HUES64 (cell line): ENCODE data around the gene STAT4. TPM values are rescaled to one million over a fixed set of nuclear protein-coding genes. Genes with fewer than 3 reads are reported as not detected.

ENCODE experiments used
- H3K27ac ChIP-seq: 2 replicates; pipeline ENCODE4 v1.7.0; 2013; ENCODE audit warnings: low read depth, low read length, inconsistent platforms
- H3K27me3 ChIP-seq: 2 replicates; pipeline ENCODE4 v1.6.1; 2013; ENCODE audit warnings: mild to moderate bottlenecking, low read length; ENCODE audit not compliant: insufficient read depth
- H3K36me3 ChIP-seq: 2 replicates; pipeline ENCODE4 v1.6.1; 2013; ENCODE audit warnings: mild to moderate bottlenecking, low read length; ENCODE audit not compliant: insufficient read depth
- H3K4me1 ChIP-seq: 2 replicates; pipeline ENCODE4 v1.6.1; 2013; ENCODE audit warnings: mild to moderate bottlenecking, low read length, moderate library complexity; ENCODE audit not compliant: insufficient read depth
- H3K4me3 ChIP-seq: 2 replicates; pipeline ENCODE4 v1.5.1; 2013; ENCODE audit warnings: mild to moderate bottlenecking, low read length, moderate library complexity
- H3K9ac ChIP-seq: 2 replicates; pipeline ENCODE4 v1.6.1; 2013; ENCODE audit warnings: mild to moderate bottlenecking, low read depth, low read length
- H3K9me3 ChIP-seq: 2 replicates; pipeline ENCODE4 v1.6.1; 2013; ENCODE audit warnings: low read depth, low read length; ENCODE audit not compliant: insufficient read depth
- WGBS: fragments of 150-250, 120-280 bp; methylation state at CpG from one replicate; pipeline ENCODE4 v1.1.7; 2013; ENCODE audit warnings: missing lambda C conversion rate; 5-methylcytosine and 5-hydroxymethylcytosine counted together
- polyA plus RNA-seq, 2 experiments: library from polyadenylated mRNA; stranded (reverse); fragments of 50-300 nt; gene quantifications; one replicate each; pipeline ENCODE4 v1.2.3, GENCODE V29; 2013

Gene STAT4, protein sequence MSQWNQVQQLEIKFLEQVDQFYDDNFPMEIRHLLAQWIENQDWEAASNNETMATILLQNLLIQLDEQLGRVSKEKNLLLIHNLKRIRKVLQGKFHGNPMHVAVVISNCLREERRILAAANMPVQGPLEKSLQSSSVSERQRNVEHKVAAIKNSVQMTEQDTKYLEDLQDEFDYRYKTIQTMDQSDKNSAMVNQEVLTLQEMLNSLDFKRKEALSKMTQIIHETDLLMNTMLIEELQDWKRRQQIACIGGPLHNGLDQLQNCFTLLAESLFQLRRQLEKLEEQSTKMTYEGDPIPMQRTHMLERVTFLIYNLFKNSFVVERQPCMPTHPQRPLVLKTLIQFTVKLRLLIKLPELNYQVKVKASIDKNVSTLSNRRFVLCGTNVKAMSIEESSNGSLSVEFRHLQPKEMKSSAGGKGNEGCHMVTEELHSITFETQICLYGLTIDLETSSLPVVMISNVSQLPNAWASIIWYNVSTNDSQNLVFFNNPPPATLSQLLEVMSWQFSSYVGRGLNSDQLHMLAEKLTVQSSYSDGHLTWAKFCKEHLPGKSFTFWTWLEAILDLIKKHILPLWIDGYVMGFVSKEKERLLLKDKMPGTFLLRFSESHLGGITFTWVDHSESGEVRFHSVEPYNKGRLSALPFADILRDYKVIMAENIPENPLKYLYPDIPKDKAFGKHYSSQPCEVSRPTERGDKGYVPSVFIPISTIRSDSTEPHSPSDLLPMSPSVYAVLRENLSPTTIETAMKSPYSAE
- 0.35 TPM for polyA plus RNA-seq (2013, experiment 1 of 2)
- 0.82 TPM for polyA plus RNA-seq (2013, experiment 2 of 2)

DNA sequence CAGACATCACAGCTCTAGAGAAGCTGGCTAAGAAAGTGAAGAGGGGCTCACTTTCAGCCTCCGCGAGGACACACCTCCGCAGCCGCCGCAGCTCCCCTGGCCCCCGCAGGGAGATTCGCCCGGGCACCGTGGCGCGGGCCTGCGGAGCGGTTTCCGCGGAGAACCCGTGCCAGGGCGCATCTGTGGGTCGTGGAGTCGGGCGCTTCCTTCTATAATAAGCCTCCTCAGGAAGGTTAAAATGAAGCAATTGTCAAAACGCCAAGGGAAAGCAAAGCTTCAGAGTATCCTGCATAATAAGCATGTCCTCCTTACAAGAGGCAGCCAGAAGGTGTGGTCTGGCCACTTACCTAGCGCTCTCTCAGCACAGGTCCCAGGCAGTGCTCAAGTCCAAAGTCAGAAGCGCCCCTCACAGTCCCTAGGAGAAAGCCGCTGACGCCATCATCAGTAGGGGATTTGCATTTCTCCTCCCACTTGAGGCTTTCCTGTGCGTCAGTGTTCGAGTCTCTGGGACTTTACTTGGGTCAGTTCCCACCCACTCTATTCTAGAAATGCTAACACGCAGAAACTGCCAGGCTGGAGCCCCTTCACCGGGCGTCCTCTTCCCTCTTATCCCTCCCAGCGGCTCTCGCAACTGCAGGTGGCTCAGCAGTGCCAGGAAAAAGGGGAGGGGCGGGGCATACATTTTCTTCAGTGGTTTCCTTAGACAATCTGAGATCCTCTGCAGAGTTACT, at the start of gene STAT4:
Gene STAT4 (minus strand): TSS at position 395 of the 731 bp plus-strand sequence. CDS start 2,791 bp downstream, outside the sequence.
- Histone ChIP-seq H3K4me1 (peaks cover 4% of the 10 kb centered on the region; the same call in 1 of the 2 replicates), H3K9me3 (no peaks in the 10 kb centered on the region), H3K9ac (no peak within 1 kb of the TSS; the same call in 1 of the 2 replicates), H3K36me3 (no peaks in the 10 kb centered on the region), H3K27ac (no peak within 1 kb of the TSS), H3K4me3 (peak within 1 kb of the TSS; percentile 55), H3K27me3 (peaks cover 36% of the 10 kb centered on the region)
- 1% methylated on average over 33 of the region's 33 CpGs for WGBS

DNA sequence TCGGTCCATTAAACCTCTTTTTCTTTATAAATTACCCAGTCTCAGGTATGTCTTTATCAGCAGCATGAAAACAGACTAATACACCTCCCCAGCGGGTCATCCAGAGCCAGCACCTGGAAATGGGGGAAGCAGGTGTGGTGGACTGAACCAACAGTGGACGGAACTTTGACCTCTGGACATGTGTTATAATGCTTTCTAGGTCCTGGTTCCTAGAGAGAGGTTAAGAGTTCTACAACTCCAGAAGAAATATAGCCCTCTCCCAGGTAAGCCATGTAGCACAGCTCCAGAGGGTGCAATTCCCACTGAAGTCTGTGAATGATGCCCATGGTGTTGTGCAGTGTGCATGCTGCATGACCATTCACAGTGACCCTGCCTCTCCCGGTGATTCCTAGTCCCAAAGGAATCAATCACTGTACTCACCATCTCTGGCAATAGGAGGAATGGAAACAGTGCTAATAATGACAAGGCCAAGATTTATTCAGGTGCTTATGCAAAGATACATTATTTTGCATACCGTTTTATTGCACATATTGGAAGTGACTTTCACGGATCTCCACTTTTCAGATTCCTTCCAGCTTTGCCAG, 49.2 kb upstream of the STAT4 start:
- H3K36me3 ChIP-seq, result no peaks in the 10 kb centered on the region
- no peaks in the 10 kb centered on the region for H3K27me3 ChIP-seq
- no peaks in the 10 kb centered on the region for H3K4me1 ChIP-seq
- H3K9me3 ChIP-seq, result no peaks in the 10 kb centered on the region
- no peak overlapping the region for H3K9ac ChIP-seq
- no peak overlapping the region for H3K27ac ChIP-seq
- no peak overlapping the region for H3K4me3 ChIP-seq
- WGBS, result 92% methylated on average over 6 of the region's 6 CpGs

DNA sequence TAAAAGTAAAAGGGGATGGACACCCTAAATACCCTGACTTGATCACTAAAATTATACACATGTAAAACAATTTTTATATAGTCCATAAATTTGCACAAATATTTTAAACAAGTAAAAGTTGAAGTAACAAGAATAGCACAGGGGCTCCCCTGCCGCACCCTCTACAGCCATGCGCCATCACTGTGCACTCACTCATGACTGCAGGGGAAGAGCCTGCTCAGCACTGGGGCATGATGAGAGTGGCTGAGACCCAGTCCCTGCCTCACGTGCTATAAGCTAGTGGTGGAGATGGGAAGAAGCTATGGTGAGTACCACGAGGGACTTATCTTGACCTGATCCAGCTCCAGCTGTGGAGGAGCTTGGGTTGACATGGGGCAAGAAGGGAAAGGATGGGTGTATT, 47.5 kb upstream of the STAT4 start:
- Histone ChIP-seq H3K4me1 (no peaks in the 10 kb centered on the region), H3K27me3 (no peaks in the 10 kb centered on the region), H3K9ac (no peak overlapping the region), H3K27ac (no peak overlapping the region), H3K4me3 (no peak overlapping the region), H3K9me3 (no peaks in the 10 kb centered on the region), H3K36me3 (no peaks in the 10 kb centered on the region)
- 90% methylated on average over 4 of the region's 4 CpGs for WGBS

DNA sequence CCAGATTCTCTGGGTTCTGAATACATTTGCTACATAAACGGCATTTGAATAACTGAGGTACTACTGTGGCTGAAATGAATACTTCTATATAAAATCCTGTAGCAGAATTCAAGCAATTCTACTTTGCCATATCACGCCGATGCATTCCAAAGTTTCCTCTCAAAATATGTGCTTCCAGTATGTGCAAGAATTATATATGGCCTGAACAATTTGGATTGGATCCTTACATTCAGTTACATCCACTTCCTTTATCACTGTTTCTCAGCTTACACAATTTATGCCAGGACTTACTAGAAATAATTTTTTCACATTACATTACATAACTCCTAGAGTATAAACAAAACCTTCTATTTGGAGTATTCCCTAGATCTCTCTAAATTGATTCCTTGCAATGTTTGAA, 46.3 kb upstream of the STAT4 start:
- H3K27me3 ChIP-seq, result no peaks in the 10 kb centered on the region
- 90% methylated on average over 3 of the region's 3 CpGs for WGBS
- H3K27ac ChIP-seq, result no peak overlapping the region
- no peak overlapping the region for H3K4me3 ChIP-seq
- no peaks in the 10 kb centered on the region for H3K4me1 ChIP-seq
- H3K36me3 ChIP-seq, result no peaks in the 10 kb centered on the region
- H3K9ac ChIP-seq, result no peak overlapping the region
- H3K9me3 ChIP-seq, result no peaks in the 10 kb centered on the region

DNA sequence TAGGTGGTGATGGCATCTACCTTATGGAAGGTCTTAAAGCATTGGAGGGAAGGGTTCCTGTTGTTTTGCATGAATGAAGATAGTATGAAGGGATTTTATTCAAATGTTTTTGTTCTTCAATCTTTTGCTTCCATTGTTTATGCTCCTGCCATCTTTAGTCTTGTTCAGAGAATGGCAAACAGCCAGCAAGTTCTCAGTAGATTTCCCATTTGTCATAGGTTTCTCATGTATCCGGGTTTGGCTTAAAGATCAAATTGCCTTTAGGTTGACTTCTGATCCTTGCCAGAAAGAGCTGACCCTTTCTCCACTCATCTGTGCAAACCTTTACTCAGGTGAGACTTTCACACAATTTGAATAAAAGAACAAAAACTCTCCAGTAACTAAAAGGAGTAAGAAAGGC, 44.2 kb upstream of the STAT4 start:
- H3K9ac ChIP-seq, result no peak overlapping the region
- no peak overlapping the region for H3K4me3 ChIP-seq
- no peaks in the 10 kb centered on the region for H3K27me3 ChIP-seq
- no peaks in the 10 kb centered on the region for H3K36me3 ChIP-seq
- no peaks in the 10 kb centered on the region for H3K4me1 ChIP-seq
- H3K9me3 ChIP-seq, result no peaks in the 10 kb centered on the region
- H3K27ac ChIP-seq, result no peak overlapping the region
- WGBS, result 98% methylated on average over 1 of the region's 1 CpG

DNA sequence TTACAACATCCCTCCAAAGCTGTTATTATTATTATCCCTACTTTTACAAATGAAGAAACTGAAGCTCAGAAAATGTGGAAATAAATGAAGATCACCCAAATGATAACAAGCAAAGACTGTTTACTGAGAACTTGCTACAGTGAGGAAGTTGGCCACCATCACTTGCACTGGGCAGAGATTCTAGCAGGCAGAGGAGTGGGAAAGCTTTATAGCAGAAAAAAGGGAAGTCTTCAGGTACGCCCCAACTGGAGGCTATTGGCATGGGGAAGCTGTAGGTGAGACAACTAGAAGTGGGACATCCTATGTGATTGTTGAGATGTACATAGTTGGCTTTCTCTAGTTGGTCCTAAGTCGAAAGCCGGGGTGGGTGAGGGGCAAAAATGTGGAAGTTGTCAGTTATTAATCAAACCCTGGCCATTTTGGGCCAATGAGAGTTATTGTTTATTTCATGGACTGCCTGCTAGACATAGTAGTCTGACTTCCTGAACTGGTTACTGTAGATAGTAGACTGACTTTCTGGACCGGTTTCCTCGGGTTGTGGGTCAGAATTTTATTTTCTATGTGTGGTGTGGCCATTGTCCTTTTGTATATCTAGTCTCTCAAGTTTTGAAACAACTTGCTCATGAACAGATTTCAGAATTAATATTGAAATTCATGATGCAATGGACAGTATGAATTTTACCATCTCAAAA, 40.2 kb upstream of the STAT4 start:
- H3K4me3 ChIP-seq, result no peak overlapping the region
- H3K27ac ChIP-seq, result no peak overlapping the region
- H3K27me3 ChIP-seq, result no peaks in the 10 kb centered on the region
- no peak overlapping the region for H3K9ac ChIP-seq
- no peaks in the 10 kb centered on the region for H3K4me1 ChIP-seq
- H3K36me3 ChIP-seq, result no peaks in the 10 kb centered on the region
- WGBS, result 93% methylated on average over 5 of the region's 5 CpGs
- no peaks in the 10 kb centered on the region for H3K9me3 ChIP-seq

DNA sequence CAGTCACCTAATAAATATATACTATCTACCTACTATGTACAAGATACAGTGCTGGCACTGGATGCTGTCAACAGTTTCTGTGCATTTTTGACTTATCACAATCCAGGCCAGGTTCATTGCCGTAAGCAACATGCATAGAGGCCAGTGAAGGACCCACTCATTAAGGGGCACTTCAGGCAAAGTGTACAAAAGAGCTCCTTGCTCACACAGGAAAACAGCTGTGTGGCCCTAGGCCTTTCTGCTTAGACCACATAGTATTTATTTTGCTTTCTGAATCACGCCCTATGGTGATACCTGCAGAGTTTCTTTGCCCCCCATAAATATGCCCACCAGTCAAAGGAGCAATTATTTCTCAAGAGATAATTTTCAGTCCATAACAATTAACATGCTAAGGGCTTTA, 39.6 kb upstream of the STAT4 start:
- H3K27ac ChIP-seq, result no peak overlapping the region
- H3K36me3 ChIP-seq, result no peaks in the 10 kb centered on the region
- no peak overlapping the region for H3K9ac ChIP-seq
- no peaks in the 10 kb centered on the region for H3K9me3 ChIP-seq
- WGBS, result 95% methylated on average over 2 of the region's 2 CpGs
- H3K27me3 ChIP-seq, result no peaks in the 10 kb centered on the region
- no peaks in the 10 kb centered on the region for H3K4me1 ChIP-seq
- no peak overlapping the region for H3K4me3 ChIP-seq

DNA sequence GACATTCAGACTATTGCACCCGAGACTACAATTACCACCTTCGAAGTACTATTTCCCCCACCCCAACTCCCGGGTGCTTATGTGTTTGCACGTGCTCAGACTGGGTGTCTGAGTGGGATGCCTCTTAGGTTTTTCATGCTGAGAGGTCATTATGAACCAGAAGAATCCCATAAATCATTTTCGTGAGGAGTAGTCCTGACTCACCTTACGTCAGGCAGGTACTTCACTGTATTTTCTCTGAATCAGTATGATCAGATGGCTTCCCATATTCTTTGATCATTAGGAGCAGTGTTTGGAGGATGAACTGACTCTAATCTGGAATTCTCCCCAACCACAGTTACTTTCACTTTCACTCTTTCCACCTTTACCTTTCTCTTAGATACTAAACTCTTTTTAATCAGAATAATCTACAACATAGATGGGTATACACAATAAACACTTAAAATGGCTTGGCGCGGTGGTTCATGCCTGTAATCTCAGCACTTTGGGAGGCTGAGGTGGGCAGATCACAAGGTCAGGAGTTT, 38.4 kb upstream of the STAT4 start:
- no peak overlapping the region for H3K27ac ChIP-seq
- no peaks in the 10 kb centered on the region for H3K9me3 ChIP-seq
- no peak overlapping the region for H3K4me3 ChIP-seq
- WGBS, result 99% methylated on average over 8 of the region's 8 CpGs
- no peaks in the 10 kb centered on the region for H3K27me3 ChIP-seq
- no peaks in the 10 kb centered on the region for H3K4me1 ChIP-seq
- no peak overlapping the region for H3K9ac ChIP-seq
- no peaks in the 10 kb centered on the region for H3K36me3 ChIP-seq

DNA sequence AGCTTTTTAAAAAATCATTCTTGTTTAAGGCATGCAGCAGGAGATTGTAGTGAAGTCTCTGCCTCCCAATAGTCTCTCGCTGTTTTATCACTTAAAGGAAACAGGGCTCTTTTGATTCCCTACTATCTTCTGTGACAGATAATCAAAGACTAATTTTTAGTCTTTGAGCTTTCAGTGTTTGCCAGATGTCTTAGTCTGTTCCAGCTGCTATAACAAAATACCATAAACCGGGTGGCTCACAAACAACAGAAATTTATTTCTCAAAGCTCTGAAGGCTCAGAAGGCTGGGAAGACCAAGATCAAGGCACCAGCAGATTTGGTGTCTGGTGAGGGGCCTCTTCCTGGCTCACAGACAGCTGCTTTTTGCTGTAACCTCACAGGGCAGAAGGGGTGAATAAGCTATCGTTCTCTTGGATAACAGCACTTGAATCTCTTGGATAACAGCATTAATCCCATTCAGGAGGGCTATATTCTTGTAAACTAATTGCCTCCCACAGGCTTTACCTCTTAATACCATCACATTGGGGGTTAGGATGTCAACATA, 37.8 kb upstream of the STAT4 start:
- WGBS, result 87% methylated on average over 3 of the region's 3 CpGs

More for the DNA sequence above, 37.8 kb upstream of the STAT4 start:
- H3K4me1 ChIP-seq, result no peaks in the 10 kb centered on the region
- no peak overlapping the region for H3K27ac ChIP-seq
- H3K9me3 ChIP-seq, result no peaks in the 10 kb centered on the region
- H3K27me3 ChIP-seq, result no peaks in the 10 kb centered on the region
- no peak overlapping the region for H3K9ac ChIP-seq
- no peaks in the 10 kb centered on the region for H3K36me3 ChIP-seq
- no peak overlapping the region for H3K4me3 ChIP-seq
